ENCODE data around the gene ALPP. TPM values are rescaled to one million over a fixed set of nuclear protein-coding genes. Genes with fewer than 3 reads are reported as not detected.
"Not testable (repeated sequence)": the region's sequence is repeated elsewhere in the genome, so short reads cannot be mapped to it uniquely, and the experiment has no call there.

The ALPP gene
- total RNA-seq, 1 experiment from 2014 or later = 0.20 TPM

DNA sequence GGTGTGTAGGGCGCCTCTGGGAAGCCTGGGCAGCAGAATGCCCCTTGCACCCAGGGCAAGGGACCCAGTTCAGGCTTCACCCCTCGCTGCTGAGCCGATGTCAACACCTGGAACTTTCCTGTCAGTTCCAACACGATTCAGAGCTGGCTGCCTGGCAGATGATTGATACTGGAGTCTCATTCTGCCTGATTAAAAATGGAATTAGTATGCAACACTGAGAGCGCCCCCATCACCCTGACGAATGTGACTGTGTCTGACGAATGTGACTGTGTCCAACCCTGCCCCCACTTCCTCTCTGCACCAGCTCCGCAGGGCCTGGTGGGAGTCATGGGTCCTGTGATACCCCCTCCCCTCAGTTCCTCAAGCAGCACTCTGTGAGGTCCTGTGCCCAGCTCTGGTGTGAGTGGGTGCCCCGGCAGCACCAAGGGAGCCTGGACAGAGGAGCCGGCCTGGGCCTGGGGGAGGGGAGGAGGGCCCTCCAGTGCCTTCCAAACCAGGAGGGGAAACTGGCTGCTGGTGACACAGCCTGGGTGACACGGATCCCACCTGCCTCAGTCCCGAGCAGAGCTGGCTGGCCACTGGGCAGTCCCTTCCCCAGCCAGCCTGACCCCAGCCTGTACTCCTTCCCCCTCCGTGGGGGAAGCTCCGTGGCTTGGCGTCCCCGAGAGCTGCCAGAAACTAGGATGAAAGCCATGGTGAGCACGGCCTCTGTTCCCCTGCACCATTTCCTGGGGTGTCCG lies 41.4 kb upstream of the ALPP start:
- H2BK20ac ChIP-seq (ENCODE audit: low read depth, low read length, poor library complexity, severe bottlenecking) = no peak overlapping the region
- no peak overlapping the region for H2BK5ac ChIP-seq (ENCODE audit: insufficient read length, low read length)
- H3K79me2 ChIP-seq (ENCODE audit: insufficient read depth, low read length) = no peaks in the 10 kb centered on the region
- H4K8ac ChIP-seq (replicated peaks; ENCODE audit: insufficient read length, low read depth, low read length) = no peak overlapping the region
- no peak overlapping the region for H2BK15ac ChIP-seq (ENCODE audit: low read depth, low read length)
- H3K79me1 ChIP-seq (ENCODE audit: insufficient read depth, low read depth, low read length, poor library complexity, severe bottlenecking) = no peaks in the 10 kb centered on the region
- H3K56ac ChIP-seq (ENCODE audit: insufficient read length, low read depth, low read length) = no peak overlapping the region
- no peak for DNase-seq
- no peak overlapping the region for H4K5ac ChIP-seq (ENCODE audit: insufficient read length, low read depth, low read length)
- H3K27me3 Mint-ChIP-seq (ENCODE audit: low read depth) = peaks cover 4% of the 10 kb centered on the region; the same call in 1 of the 2 replicates
- H3K4me3 Mint-ChIP-seq = no peak overlapping the region
- TF ChIP-seq CTCF (conservative IDR thresholded peaks at IDR 0.05) = no peak
- no peaks in the 10 kb centered on the region for H3K23me2 ChIP-seq (ENCODE audit: insufficient read length, low read depth, low read length, poor library complexity, severe bottlenecking)
- no peaks in the 10 kb centered on the region for H3K9me3 ChIP-seq (ENCODE audit: control insufficient read depth, low read depth, low read length)
- no peak overlapping the region for H3K18ac ChIP-seq (ENCODE audit: insufficient read length, low read depth, low read length)
- H3K14ac ChIP-seq (ENCODE audit: insufficient read depth, low read length) = no peak overlapping the region
- no peak overlapping the region for H3T11ph ChIP-seq (ENCODE audit: low read length)
- no peak overlapping the region for H3K23ac ChIP-seq (ENCODE audit: insufficient read length, low read depth, low read length)
- H2AFZ ChIP-seq (ENCODE audit: low read length) = no peak overlapping the region
- H3K4ac ChIP-seq (ENCODE audit: low read depth, low read length) = no peak overlapping the region
- no peak overlapping the region for H2AK5ac ChIP-seq (ENCODE audit: insufficient read length, low read length)
- no peaks in the 10 kb centered on the region for H3K4me1 ChIP-seq (ENCODE audit: insufficient read depth, low read length)
- H3K27ac Mint-ChIP-seq = no peak overlapping the region; a peak in 1 of 7 replicates
- WGBS (ENCODE audit: extremely low coverage, insufficient read length, low lambda C conversion rate) = no CpG with 5 or more reads among the region's 18 CpGs
- H2BK12ac ChIP-seq (ENCODE audit: insufficient read length, low read depth, low read length) = no peak overlapping the region
- H2BK120ac ChIP-seq (ENCODE audit: low read depth, low read length, poor library complexity, severe bottlenecking) = no peak overlapping the region
- H3K36me3 Mint-ChIP-seq (ENCODE audit: insufficient read depth in 1 of 3, low read depth in 3 of 3) = peaks cover 0 to 5% (median 3%) of the 10 kb centered on the region in 3 experiments; a peak in 3 of 7 replicates
- H3K4me1 Mint-ChIP-seq = peaks cover 2 to 7% of the 10 kb centered on the region in 2 experiments; a peak in 3 of 4 replicates
- no peak overlapping the region for H3K4me2 ChIP-seq (ENCODE audit: insufficient read depth, insufficient read length, low read length)
- no peaks in the 10 kb centered on the region for H4K20me1 ChIP-seq (ENCODE audit: control insufficient read depth, insufficient read depth, insufficient read length)
- H3K9me3 Mint-ChIP-seq = peaks cover 0 to 8% of the 10 kb centered on the region in 2 experiments; a peak in 2 of 5 replicates
- no peaks in the 10 kb centered on the region for H3K27me3 ChIP-seq (ENCODE audit: insufficient read depth, low read length)
- H3K9ac ChIP-seq (ENCODE audit: extremely low read depth, insufficient read length, low read length) = no peak overlapping the region
- H4K91ac ChIP-seq (ENCODE audit: insufficient read length, low read depth, low read length) = no peak overlapping the region
- H3K27ac ChIP-seq (ENCODE audit: insufficient read length, low read depth, low read length) = no peak overlapping the region

DNA sequence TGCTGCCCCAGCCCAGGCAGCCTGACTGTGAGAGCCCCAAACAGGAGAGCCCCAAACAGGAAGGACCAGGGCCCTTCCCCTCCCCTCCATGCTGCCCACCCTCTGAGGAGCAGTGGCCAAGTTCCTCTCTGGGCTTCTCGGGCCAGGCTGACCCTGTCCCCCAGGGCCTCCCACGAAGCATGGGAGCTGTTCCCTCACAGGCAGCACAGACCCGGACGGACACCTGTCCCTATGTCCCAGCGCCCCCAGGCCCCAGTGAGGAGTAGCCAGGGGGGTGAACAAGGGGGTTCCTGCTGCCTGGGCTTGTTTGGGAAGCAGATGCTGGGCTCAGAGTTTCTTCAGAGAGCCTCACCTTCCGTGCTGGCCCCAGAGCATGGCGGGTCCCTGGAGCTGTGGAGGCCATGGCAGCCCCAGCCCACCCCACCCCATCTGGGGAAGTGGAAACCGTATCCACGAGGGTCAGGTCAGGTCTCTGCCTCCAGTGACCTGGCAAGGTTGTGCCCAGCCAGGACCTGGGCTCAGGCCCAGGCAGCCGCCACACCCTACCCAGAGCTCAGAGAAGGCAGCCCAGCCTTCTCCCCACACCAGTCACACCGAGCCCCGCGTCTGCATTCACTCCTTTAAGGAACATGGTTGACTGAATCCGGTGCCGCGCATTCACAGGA lies 40.3 kb upstream of the ALPP start:
- H3K36me3 Mint-ChIP-seq (ENCODE audit: insufficient read depth in 1 of 3, low read depth in 3 of 3); H3K79me2 ChIP-seq (ENCODE audit: insufficient read depth, low read length); H3K9ac ChIP-seq (ENCODE audit: extremely low read depth, insufficient read length, low read length); H3K23ac ChIP-seq (ENCODE audit: insufficient read length, low read depth, low read length); H3K27ac ChIP-seq (ENCODE audit: insufficient read length, low read depth, low read length); H2AFZ ChIP-seq (ENCODE audit: low read length); H3K27ac Mint-ChIP-seq; H3T11ph ChIP-seq (ENCODE audit: low read length); H3K18ac ChIP-seq (ENCODE audit: insufficient read length, low read depth, low read length); H2BK5ac ChIP-seq (ENCODE audit: insufficient read length, low read length); H3K56ac ChIP-seq (ENCODE audit: insufficient read length, low read depth, low read length); H2BK120ac ChIP-seq (ENCODE audit: low read depth, low read length, poor library complexity, severe bottlenecking); H2BK12ac ChIP-seq (ENCODE audit: insufficient read length, low read depth, low read length); H3K27me3 ChIP-seq (ENCODE audit: insufficient read depth, low read length); H2AK5ac ChIP-seq (ENCODE audit: insufficient read length, low read length); H3K4me1 ChIP-seq (ENCODE audit: insufficient read depth, low read length); H2BK15ac ChIP-seq (ENCODE audit: low read depth, low read length); H3K4me2 ChIP-seq (ENCODE audit: insufficient read depth, insufficient read length, low read length); H4K91ac ChIP-seq (ENCODE audit: insufficient read length, low read depth, low read length); H4K5ac ChIP-seq (ENCODE audit: insufficient read length, low read depth, low read length); H3K27me3 Mint-ChIP-seq (ENCODE audit: low read depth); H3K14ac ChIP-seq (ENCODE audit: insufficient read depth, low read length); H4K8ac ChIP-seq (replicated peaks; ENCODE audit: insufficient read length, low read depth, low read length); H3K4ac ChIP-seq (ENCODE audit: low read depth, low read length); H3K9me3 ChIP-seq (ENCODE audit: control insufficient read depth, low read depth, low read length); H4K20me1 ChIP-seq (ENCODE audit: control insufficient read depth, insufficient read depth, insufficient read length); DNase-seq; H3K4me1 Mint-ChIP-seq; H3K9me3 Mint-ChIP-seq; H3K23me2 ChIP-seq (ENCODE audit: insufficient read length, low read depth, low read length, poor library complexity, severe bottlenecking); H3K4me3 Mint-ChIP-seq; H2BK20ac ChIP-seq (ENCODE audit: low read depth, low read length, poor library complexity, severe bottlenecking); H3K79me1 ChIP-seq (ENCODE audit: insufficient read depth, low read depth, low read length, poor library complexity, severe bottlenecking): not testable (repeated sequence)
- WGBS (ENCODE audit: extremely low coverage, insufficient read length, low lambda C conversion rate) = no CpG with 5 or more reads among the region's 16 CpGs

Measured in H9 (cell line).